Measurements from ENCODE around the gene CFAP46.

DNA sequence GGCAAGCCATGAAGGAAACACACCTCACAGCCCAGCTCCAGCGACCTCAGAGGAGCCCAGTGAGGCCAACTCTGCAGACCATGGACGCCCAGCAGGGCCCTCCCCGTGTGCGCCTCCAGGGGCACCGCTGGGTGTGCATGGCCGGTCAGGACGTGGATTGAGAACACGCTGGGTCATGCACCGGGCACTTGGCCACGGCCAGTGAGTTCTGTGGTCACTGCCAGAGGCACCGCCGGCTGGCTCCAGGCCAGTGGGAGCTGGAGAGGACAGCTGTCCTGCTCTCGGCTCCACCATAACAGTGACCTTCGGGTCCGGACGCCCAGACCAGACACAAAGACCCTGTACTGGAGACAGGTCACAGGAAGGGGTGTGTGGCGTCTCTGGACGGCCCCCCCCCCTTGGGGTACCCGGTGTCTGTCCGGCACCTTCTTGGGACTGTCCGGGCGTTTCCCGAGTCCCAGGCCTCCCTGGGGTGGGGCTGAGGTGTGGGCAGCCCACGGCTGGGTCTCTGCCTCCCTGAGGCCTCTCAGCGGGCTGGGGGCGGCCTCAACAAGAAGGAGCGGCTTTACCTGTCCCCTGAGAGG, 106.0 kb downstream of the CFAP46 start:
- TF ChIP-seq, protein P1, sequence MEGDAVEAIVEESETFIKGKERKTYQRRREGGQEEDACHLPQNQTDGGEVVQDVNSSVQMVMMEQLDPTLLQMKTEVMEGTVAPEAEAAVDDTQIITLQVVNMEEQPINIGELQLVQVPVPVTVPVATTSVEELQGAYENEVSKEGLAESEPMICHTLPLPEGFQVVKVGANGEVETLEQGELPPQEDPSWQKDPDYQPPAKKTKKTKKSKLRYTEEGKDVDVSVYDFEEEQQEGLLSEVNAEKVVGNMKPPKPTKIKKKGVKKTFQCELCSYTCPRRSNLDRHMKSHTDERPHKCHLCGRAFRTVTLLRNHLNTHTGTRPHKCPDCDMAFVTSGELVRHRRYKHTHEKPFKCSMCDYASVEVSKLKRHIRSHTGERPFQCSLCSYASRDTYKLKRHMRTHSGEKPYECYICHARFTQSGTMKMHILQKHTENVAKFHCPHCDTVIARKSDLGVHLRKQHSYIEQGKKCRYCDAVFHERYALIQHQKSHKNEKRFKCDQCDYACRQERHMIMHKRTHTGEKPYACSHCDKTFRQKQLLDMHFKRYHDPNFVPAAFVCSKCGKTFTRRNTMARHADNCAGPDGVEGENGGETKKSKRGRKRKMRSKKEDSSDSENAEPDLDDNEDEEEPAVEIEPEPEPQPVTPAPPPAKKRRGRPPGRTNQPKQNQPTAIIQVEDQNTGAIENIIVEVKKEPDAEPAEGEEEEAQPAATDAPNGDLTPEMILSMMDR (conservative IDR thresholded peaks at IDR 0.05 in 1 of 2, IDR thresholded peaks at IDR 0.05 in 1 of 2; ENCODE audit: extremely low read depth in 1 of 2, insufficient read depth in 1 of 2, low read depth in 1 of 2, low read length in 2 of 2): no peak
- TF ChIP-seq EZH2 (IDR thresholded peaks at IDR 0.05; ENCODE audit: borderline replicate concordance, low read length): no peak
